ENCODE data around the gene RETREG3.
A peak's percentile ranks its signal among the peaks of the same experiment; 100 is the strongest.

RETREG3 gene

GRCh38 chr17:42586514-42587230, 22.5 kb downstream of the RETREG3 start:
- no peaks in the 10 kb centered on the region for H3K27me3 Mint-ChIP-seq
- peak overlapping the region; percentile 60 for H3K27ac Mint-ChIP-seq
- no peak overlapping the region for H3K4me3 Mint-ChIP-seq
- no peaks in the 10 kb centered on the region for H3K9me3 Mint-ChIP-seq
- H3K4me1 Mint-ChIP-seq = peaks cover 9% of the 10 kb centered on the region
- H3K36me3 Mint-ChIP-seq = peaks cover 9% of the 10 kb centered on the region

- Mint-ChIP-seq H3K36me3 (peaks cover 7% of the 10 kb centered on the region), H3K9me3 (no peaks in the 10 kb centered on the region), H3K4me3 (no peak overlapping the region), H3K4me1 (peaks cover 9% of the 10 kb centered on the region), H3K27ac (peak overlapping the region; percentile 41), H3K27me3 (no peaks in the 10 kb centered on the region)
Observed at GRCh38 chr17:42585353-42585752, 23.8 kb downstream of the RETREG3 start.

- Mint-ChIP-seq H3K36me3 (peaks cover 7% of the 10 kb centered on the region), H3K27ac (no peak overlapping the region), H3K9me3 (no peaks in the 10 kb centered on the region), H3K4me1 (peaks cover 9% of the 10 kb centered on the region), H3K4me3 (no peak overlapping the region), H3K27me3 (no peaks in the 10 kb centered on the region)
Observed at GRCh38 chr17:42584880-42585279, 24.3 kb downstream of the RETREG3 start.

- Mint-ChIP-seq H3K36me3 (peaks cover 4% of the 10 kb centered on the region), H3K4me3 (no peak overlapping the region)
Observed at GRCh38 chr17:42581744-42582270, 27.4 kb downstream of the RETREG3 start.

GRCh38 chr17:42579794-42580551, 29.2 kb downstream of the RETREG3 start:
- Mint-ChIP-seq H3K4me3 (peak overlapping the region; percentile 46), H3K27me3 (no peaks in the 10 kb centered on the region), H3K9me3 (no peaks in the 10 kb centered on the region), H3K27ac (peak overlapping the region; percentile 1), H3K4me1 (peaks cover 27% of the 10 kb centered on the region), H3K36me3 (peaks cover 5% of the 10 kb centered on the region)

More at GRCh38 chr17:42581744-42582270, 27.4 kb downstream of the RETREG3 start:
- no peak overlapping the region for H3K27ac Mint-ChIP-seq
- no peaks in the 10 kb centered on the region for H3K27me3 Mint-ChIP-seq
- H3K4me1 Mint-ChIP-seq = peaks cover 16% of the 10 kb centered on the region
- H3K9me3 Mint-ChIP-seq = no peaks in the 10 kb centered on the region

GRCh38 chr17:42578282-42578869, 30.8 kb downstream of the RETREG3 start:
- peaks cover 5% of the 10 kb centered on the region for H3K36me3 Mint-ChIP-seq
- no peaks in the 10 kb centered on the region for H3K27me3 Mint-ChIP-seq
- H3K9me3 Mint-ChIP-seq = no peaks in the 10 kb centered on the region
- peak overlapping the region; percentile 98 for H3K4me3 Mint-ChIP-seq
- H3K4me1 Mint-ChIP-seq = peaks cover 28% of the 10 kb centered on the region
- H3K27ac Mint-ChIP-seq = peak overlapping the region; percentile 98

GRCh38 chr17:42577532-42578281, 31.5 kb downstream of the RETREG3 start, which contains the start of gene PSMC3IP:
TSS of gene PSMC3IP (minus strand) at chr17:42577729. CDS start at chr17:42577686, 43 bp downstream.
- Mint-ChIP-seq H3K9me3 (no peaks in the 10 kb centered on the region), H3K4me1 (peaks cover 31% of the 10 kb centered on the region), H3K27me3 (no peaks in the 10 kb centered on the region), H3K36me3 (peaks cover 7% of the 10 kb centered on the region), H3K4me3 (peak within 1 kb of the TSS; percentile 98), H3K27ac (peak within 1 kb of the TSS; percentile 98)

GRCh38 chr17:42577140-42577531, 32.0 kb downstream of the RETREG3 start:
- H3K27ac Mint-ChIP-seq = peak overlapping the region; percentile 98
- peak overlapping the region; percentile 98 for H3K4me3 Mint-ChIP-seq
- peaks cover 7% of the 10 kb centered on the region for H3K36me3 Mint-ChIP-seq
- H3K4me1 Mint-ChIP-seq = peaks cover 31% of the 10 kb centered on the region
- H3K9me3 Mint-ChIP-seq = no peaks in the 10 kb centered on the region
- H3K27me3 Mint-ChIP-seq = no peaks in the 10 kb centered on the region

- no peaks in the 10 kb centered on the region for H3K27me3 Mint-ChIP-seq
- no peak overlapping the region for H3K27ac Mint-ChIP-seq
- H3K4me3 Mint-ChIP-seq = no peak overlapping the region
- peaks cover 31% of the 10 kb centered on the region for H3K4me1 Mint-ChIP-seq
- peaks cover 15% of the 10 kb centered on the region for H3K36me3 Mint-ChIP-seq
- no peaks in the 10 kb centered on the region for H3K9me3 Mint-ChIP-seq
Observed at GRCh38 chr17:42574463-42574862, 34.7 kb downstream of the RETREG3 start.

GRCh38 chr17:42573095-42573494, 36.1 kb downstream of the RETREG3 start:
- Mint-ChIP-seq H3K4me3 (no peak overlapping the region), H3K9me3 (no peaks in the 10 kb centered on the region), H3K27ac (peak overlapping the region; percentile 90), H3K27me3 (no peaks in the 10 kb centered on the region), H3K36me3 (peaks cover 17% of the 10 kb centered on the region), H3K4me1 (peaks cover 39% of the 10 kb centered on the region)

GRCh38 chr17:42571435-42572225, 37.5 kb downstream of the RETREG3 start:
- no peak overlapping the region for H3K4me3 Mint-ChIP-seq
- H3K36me3 Mint-ChIP-seq = peaks cover 19% of the 10 kb centered on the region
- H3K9me3 Mint-ChIP-seq = no peaks in the 10 kb centered on the region
- peaks cover 34% of the 10 kb centered on the region for H3K4me1 Mint-ChIP-seq
- no peak overlapping the region for H3K27ac Mint-ChIP-seq
- no peaks in the 10 kb centered on the region for H3K27me3 Mint-ChIP-seq

GRCh38 chr17:42568341-42569111, 40.6 kb downstream of the RETREG3 start:
- Mint-ChIP-seq H3K27ac (peak overlapping the region; percentile 35), H3K4me3 (peak overlapping the region; percentile 65), H3K27me3 (no peaks in the 10 kb centered on the region), H3K9me3 (no peaks in the 10 kb centered on the region), H3K36me3 (peaks cover 16% of the 10 kb centered on the region), H3K4me1 (peaks cover 34% of the 10 kb centered on the region)

GRCh38 chr17:42566883-42567573, 42.1 kb downstream of the RETREG3 start, which contains the start of gene MLX:
TSS of gene MLX (plus strand) at chr17:42567100. CDS start at chr17:42567125, 25 bp downstream.
- Mint-ChIP-seq H3K9me3 (no peaks in the 10 kb centered on the region), H3K4me1 (peaks cover 38% of the 10 kb centered on the region), H3K27ac (peak within 1 kb of the TSS; percentile 96), H3K4me3 (peak within 1 kb of the TSS; percentile 97), H3K36me3 (peaks cover 12% of the 10 kb centered on the region), H3K27me3 (no peaks in the 10 kb centered on the region)
